ENCODE measurements around the gene RAB17. TPM values are rescaled to one million over a fixed set of nuclear protein-coding genes. Genes with fewer than 3 reads are reported as not detected.

The RAB17 gene
- total and polyA plus RNA-seq, 10 of the 15 experiments (the other 5 are each of a cell fraction or from before 2014, with no cell fraction given) = 0.07 to 1.4 (median 0.28) TPM; not detected in 3

DNA sequence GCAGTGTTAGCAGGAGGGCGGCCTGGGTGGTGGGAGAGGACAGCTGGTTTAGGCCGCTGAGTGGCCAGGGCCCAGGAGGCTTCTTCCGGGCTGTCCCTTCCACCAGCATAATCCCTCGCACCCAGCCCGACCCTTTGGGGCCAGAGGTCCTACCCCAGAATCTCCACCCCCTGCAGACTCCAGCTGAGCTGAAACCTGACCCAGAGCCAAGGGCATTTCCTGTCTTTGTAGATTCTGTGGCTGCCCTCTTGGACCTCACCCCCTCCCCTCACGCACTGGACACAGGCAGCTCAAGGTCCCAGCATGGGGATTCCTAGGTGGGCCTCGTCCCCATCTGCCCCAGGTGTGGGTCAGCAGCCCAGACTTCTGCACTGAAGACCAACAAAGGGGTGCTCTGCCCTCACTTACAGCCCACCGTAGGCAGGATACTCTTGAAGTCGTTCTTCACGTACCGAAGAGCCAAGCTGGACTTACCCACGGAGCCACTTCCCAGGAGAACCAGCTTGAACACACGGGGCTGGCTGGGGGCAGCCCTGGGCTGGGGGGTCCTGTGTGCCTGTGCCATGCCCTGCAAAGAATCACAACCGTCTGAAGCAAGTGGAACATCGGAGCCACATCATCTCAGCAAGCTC lies 4.8 kb downstream of the RAB17 start:
- BruUV-seq (replicated peaks) = no TSS peak
- H3K4me1 ChIP-seq (ENCODE audit: control insufficient read depth, insufficient read depth, low read length) = no peaks in the 10 kb centered on the region
- CTCF ChIA-PET = interaction anchor here (1.1 to 1.2 kb wide), 2 partner anchors 54 to 80 kb away, joined by 3 to 4 read pairs; no protein-coding TSS in a partner anchor
- no peak for ATAC-seq
- no peak overlapping the region for H3K27ac ChIP-seq (ENCODE audit: control insufficient read depth, insufficient read depth)
- no peak overlapping the region for H3K4me2 ChIP-seq (ENCODE audit: control insufficient read depth, insufficient read depth)
- intact Hi-C loops (cut with micrococcal nuclease; ENCODE audit: unreplicated experiment) (no loop called here), in situ Hi-C loops (cut with MboI) (loop anchor here (10.0 kb wide), 1 partner anchor 159 kb away; no protein-coding TSS in a partner anchor)
- H3K36me3 ChIP-seq (ENCODE audit: control insufficient read depth in 2 of 2, insufficient read depth in 2 of 2, low read length in 1 of 2) = no peaks in the 10 kb centered on the region
- SMC1A ChIA-PET (ENCODE audit: uncharacterized antibody, unreplicated experiment) = interaction anchor here (0.6 to 2.1 kb wide), 3 partner anchors 14 to 688 kb away, joined by 3 to 7 read pairs (median 3); no protein-coding TSS in a partner anchor
- no peaks in the 10 kb centered on the region for H3K79me2 ChIP-seq (ENCODE audit: control insufficient read depth, insufficient read depth, low read length)
- H3K9me3 ChIP-seq (replicated peaks; ENCODE audit: control insufficient read depth, insufficient read depth, low read length) = no peaks in the 10 kb centered on the region; the same call in 2 of the 3 replicates
- H3K9ac ChIP-seq (ENCODE audit: control insufficient read depth, insufficient read depth, low read length) = no peak overlapping the region
- no peak for FAIRE-seq
- no peaks in the 10 kb centered on the region; a peak in 1 of 4 replicates for H3K27me3 ChIP-seq (replicated peaks in 1 of 2; ENCODE audit: control insufficient read depth in 2 of 2, insufficient read depth in 2 of 2, low read length in 1 of 2)
- no peak for TF ChIP-seq SPI1 (IDR thresholded peaks at IDR 0.05; ENCODE audit: borderline replicate concordance, insufficient read depth, low read depth, low read length)
- H2AFZ ChIP-seq (ENCODE audit: control insufficient read depth, low read depth, low read length) = no peak overlapping the region
- RAD21 ChIA-PET (ENCODE audit: unreplicated experiment) = interaction anchor here (1.7 to 1.8 kb wide), 2 partner anchors 14 to 159 kb away, joined by 4 read pairs; no protein-coding TSS in a partner anchor
- H3K4me3 ChIP-seq = no peak overlapping the region
- no peaks in the 10 kb centered on the region for H4K20me1 ChIP-seq (ENCODE audit: control insufficient read depth, insufficient read depth)
- no peak for DNase-seq (ENCODE audit: low read depth, low spot score)
- 57% methylated on average over 14 of the region's 15 CpGs for WGBS (ENCODE audit: insufficient coverage, insufficient replicate concordance, low lambda C conversion rate, missing lambda C conversion rate)
- POLR2A ChIA-PET = no interaction called here

DNA sequence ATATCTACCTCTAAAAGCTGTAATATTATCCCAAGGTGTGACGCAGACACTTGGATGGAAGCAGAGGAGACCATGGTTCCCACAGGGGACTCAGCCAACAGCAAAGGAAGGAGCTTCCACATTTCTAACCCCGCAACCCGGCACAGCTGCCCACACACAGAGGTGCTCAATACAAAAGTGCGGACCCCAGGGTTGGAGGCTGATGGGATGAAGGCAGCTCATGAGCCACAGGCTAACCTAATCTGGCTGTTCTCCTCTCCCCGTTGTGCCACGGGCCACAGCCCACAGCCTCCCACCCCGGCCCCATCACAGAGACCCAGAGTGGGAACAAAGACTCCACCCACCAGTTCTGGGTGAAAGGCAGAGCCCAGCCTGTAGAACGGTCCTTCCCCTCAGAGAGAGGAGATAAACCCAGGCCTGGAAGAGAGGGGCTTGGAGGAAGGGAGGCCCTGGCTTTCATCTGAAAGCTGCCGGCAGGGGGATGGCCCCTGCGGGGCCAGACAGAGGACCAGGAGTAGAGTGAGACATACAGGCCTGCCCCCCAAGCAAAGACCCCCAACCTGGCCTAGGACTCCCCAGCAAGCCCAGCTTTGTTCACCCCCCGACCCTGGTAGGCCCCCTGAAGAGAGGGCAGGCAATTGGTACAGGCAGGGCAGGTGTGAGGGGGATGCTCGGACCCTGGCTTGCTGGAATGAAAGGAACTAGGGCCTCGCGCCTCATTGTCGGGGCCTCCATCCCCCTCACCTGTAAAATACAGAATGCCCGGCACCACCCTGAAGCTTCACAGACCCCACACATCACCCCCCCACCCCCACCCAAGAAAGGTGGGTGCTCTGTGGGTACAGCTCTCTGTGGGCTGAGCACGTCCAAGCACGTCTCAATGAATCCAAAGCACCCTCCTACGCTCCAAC lies 6.9 kb downstream of the RAB17 start:
- Histone ChIP-seq H3K79me2 (ENCODE audit: control insufficient read depth, insufficient read depth, low read length) (no peaks in the 10 kb centered on the region), H3K4me1 (ENCODE audit: control insufficient read depth, insufficient read depth, low read length) (no peaks in the 10 kb centered on the region), H2AFZ (ENCODE audit: control insufficient read depth, low read depth, low read length) (no peak overlapping the region), H3K27me3 (replicated peaks in 1 of 2; ENCODE audit: control insufficient read depth in 2 of 2, insufficient read depth in 2 of 2, low read length in 1 of 2) (no peaks in the 10 kb centered on the region; a peak in 1 of 4 replicates), H3K4me3 (no peak overlapping the region), H4K20me1 (ENCODE audit: control insufficient read depth, insufficient read depth) (no peaks in the 10 kb centered on the region), H3K36me3 (ENCODE audit: control insufficient read depth in 2 of 2, insufficient read depth in 2 of 2, low read length in 1 of 2) (no peaks in the 10 kb centered on the region), H3K9me3 (replicated peaks; ENCODE audit: control insufficient read depth, insufficient read depth, low read length) (no peaks in the 10 kb centered on the region; the same call in 2 of the 3 replicates), H3K9ac (ENCODE audit: control insufficient read depth, insufficient read depth, low read length) (no peak overlapping the region), H3K4me2 (ENCODE audit: control insufficient read depth, insufficient read depth) (no peak overlapping the region), H3K27ac (ENCODE audit: control insufficient read depth, insufficient read depth) (no peak overlapping the region)
- ChIA-PET SMC1A (ENCODE audit: uncharacterized antibody, unreplicated experiment) (interaction anchor here (2.1 to 2.4 kb wide), 2 partner anchors 12 to 88 kb away, joined by 6 to 7 read pairs; no protein-coding TSS in a partner anchor), RAD21 (ENCODE audit: unreplicated experiment) (interaction anchor here (0.9 kb wide), 1 partner anchor 17 kb away, joined by 3 read pairs; no protein-coding TSS in a partner anchor), POLR2A (no interaction called here), CTCF (interaction anchor here (0.7 to 4.7 kb wide), 6 partner anchors 11 to 162 kb away, joined by 3 to 37 read pairs (median 10); no protein-coding TSS in a partner anchor)
- ATAC-seq = no peak
- intact Hi-C loops (cut with micrococcal nuclease; ENCODE audit: unreplicated experiment) (no loop called here), in situ Hi-C loops (cut with MboI) (loop anchor here (10.0 kb wide), 1 partner anchor 161 kb away; no protein-coding TSS in a partner anchor)
- no peak for DNase-seq (ENCODE audit: low read depth, low spot score)
- no peak for FAIRE-seq
- 53% methylated on average over 19 of the region's 19 CpGs for WGBS (ENCODE audit: insufficient coverage, insufficient replicate concordance, low lambda C conversion rate, missing lambda C conversion rate)
- no TSS peak for BruUV-seq (replicated peaks)
- TF ChIP-seq KLF5 (IDR thresholded peaks at IDR 0.05; ENCODE audit: partially characterized antibody) (no peak), TCF3 (IDR thresholded peaks at IDR 0.05; ENCODE audit: borderline replicate concordance, insufficient read depth, low read depth, low read length) (no peak), FOS (IDR thresholded peaks at IDR 0.05; ENCODE audit: borderline replicate concordance, extremely low read depth, insufficient read length) (no peak), MXI1 (IDR thresholded peaks at IDR 0.05; ENCODE audit: low read depth, low read length) (no peak), POLR2AphosphoS2 (IDR thresholded peaks at IDR 0.05; ENCODE audit: low read depth, low read length) (no peak), ZNF384 (IDR thresholded peaks at IDR 0.05; ENCODE audit: borderline replicate concordance, low read depth, low read length) (no peak), RCOR1 (conservative IDR thresholded peaks at IDR 0.05; ENCODE audit: low read depth, low read length) (no peak), RB1 (IDR thresholded peaks at IDR 0.05; ENCODE audit: borderline replicate concordance) (no peak)
- TF ChIP-seq, protein P1, sequence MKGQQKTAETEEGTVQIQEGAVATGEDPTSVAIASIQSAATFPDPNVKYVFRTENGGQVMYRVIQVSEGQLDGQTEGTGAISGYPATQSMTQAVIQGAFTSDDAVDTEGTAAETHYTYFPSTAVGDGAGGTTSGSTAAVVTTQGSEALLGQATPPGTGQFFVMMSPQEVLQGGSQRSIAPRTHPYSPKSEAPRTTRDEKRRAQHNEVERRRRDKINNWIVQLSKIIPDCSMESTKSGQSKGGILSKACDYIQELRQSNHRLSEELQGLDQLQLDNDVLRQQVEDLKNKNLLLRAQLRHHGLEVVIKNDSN (IDR thresholded peaks at IDR 0.05; ENCODE audit: borderline replicate concordance, extremely low read length, insufficient read depth, low read depth, low read length) = no peak
- TF ChIP-seq, protein P2, sequence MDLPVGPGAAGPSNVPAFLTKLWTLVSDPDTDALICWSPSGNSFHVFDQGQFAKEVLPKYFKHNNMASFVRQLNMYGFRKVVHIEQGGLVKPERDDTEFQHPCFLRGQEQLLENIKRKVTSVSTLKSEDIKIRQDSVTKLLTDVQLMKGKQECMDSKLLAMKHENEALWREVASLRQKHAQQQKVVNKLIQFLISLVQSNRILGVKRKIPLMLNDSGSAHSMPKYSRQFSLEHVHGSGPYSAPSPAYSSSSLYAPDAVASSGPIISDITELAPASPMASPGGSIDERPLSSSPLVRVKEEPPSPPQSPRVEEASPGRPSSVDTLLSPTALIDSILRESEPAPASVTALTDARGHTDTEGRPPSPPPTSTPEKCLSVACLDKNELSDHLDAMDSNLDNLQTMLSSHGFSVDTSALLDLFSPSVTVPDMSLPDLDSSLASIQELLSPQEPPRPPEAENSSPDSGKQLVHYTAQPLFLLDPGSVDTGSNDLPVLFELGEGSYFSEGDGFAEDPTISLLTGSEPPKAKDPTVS (IDR thresholded peaks at IDR 0.05; ENCODE audit: low read depth, low read length) = no peak

All from GM12878 (cell line).